Transverse colon (tissue), 4 donors: ENCODE results near the gene JAKMIP2. TPM values are rescaled to one million over a fixed set of nuclear protein-coding genes. Genes with fewer than 3 reads are reported as not detected.

Source experiments
- DNase-seq: peaks from one replicate; pipeline ENCODE4 v3.0.0-alpha.2; 2019
- H3K27ac ChIP-seq, 4 donors: fragments of 200-600 bp; sonication (generic); 2 replicates each; pipeline ENCODE4 v1.5.1; 2016 to 2018; ENCODE audit warnings: inconsistent platforms in 4 of 4
- H3K27me3 ChIP-seq: fragments of 200-600 bp; sonication (generic); 2 replicates; pipeline ENCODE4 v1.5.1; 2017; ENCODE audit warnings: inconsistent platforms
- H3K36me3 ChIP-seq, 4 donors: fragments of 200-600 bp; sonication (generic); 2 replicates each; pipeline ENCODE4 v1.5.1; 2017 to 2019; ENCODE audit warnings: inconsistent platforms in 4 of 4
- H3K4me1 ChIP-seq, 4 donors: fragments of 200-600 bp; sonication (generic); 2 replicates each; pipeline ENCODE4 v1.5.1; 2017 to 2020; ENCODE audit warnings: inconsistent platforms in 4 of 4
- H3K4me3 ChIP-seq, 4 donors: fragments of 200-600 bp; sonication (generic); 1 replicate in 1 of 4; 2 replicates in 3 of 4; pipeline versions ENCODE4 v1.5.1 to v1.6.1; 2017 to 2019; ENCODE audit warnings: inconsistent platforms in 4 of 4
- H3K9me3 ChIP-seq, 2 donors: fragments of 200-600 bp; sonication (generic); 2 replicates each; pipeline ENCODE4 v1.5.1; 2017 to 2019; ENCODE audit warnings: inconsistent platforms in 2 of 2
- CTCF ChIP-seq, 5 experiments: fragments of 200-600 bp in 3 of 5; fragments of 450-650 bp in 2 of 5; sonication (generic) in 3 of 5; IDR thresholded peaks; 1 replicate in 2 of 5; 2 replicates in 3 of 5; pipeline ENCODE4 v1.5.1; 2016 to 2017; ENCODE audit warnings: antibody characterized with exemption in 5 of 5, inconsistent platforms in 3 of 5, mild to moderate bottlenecking in 2 of 5, moderate library complexity in 1 of 5
- EP300 ChIP-seq: sonication (generic); formaldehyde crosslinking; IDR thresholded peaks from one replicate; pipeline ENCODE4 v1.6.1; 2017; ENCODE audit warnings: antibody characterized with exemption, low read depth
- POLR2A ChIP-seq: fragments of 450-650 bp; IDR thresholded peaks from one replicate; pipeline ENCODE4 v1.6.1; 2016; ENCODE audit warnings: antibody characterized with exemption, mild to moderate bottlenecking, moderate library complexity
- POLR2AphosphoS5 ChIP-seq, 3 donors: sonication (generic); formaldehyde crosslinking; IDR thresholded peaks; one replicate each; pipeline ENCODE4 v1.6.1; 2016; ENCODE audit warnings: antibody characterized with exemption in 3 of 3
- WGBS, 2 donors: methylation state at CpG; one replicate each; pipeline ENCODE4 v1.1.5; 2018; ENCODE audit warnings: low coverage in 1 of 2; 5-methylcytosine and 5-hydroxymethylcytosine counted together
- in situ Hi-C, 4 donors: fragments of 200-750 bp; cut with MboI; loops; one replicate each; pipeline versions ENCODE4 v1.15.0 to v1.15.1; 2017; ENCODE audit warnings: low sequenced_read_pairs in 3 of 4, low pct_ligation_motif_present in 1 of 4, low pct_unique_long_range_greater_than_20kb in 1 of 4
- intact Hi-C: fragments of 100-400 bp; cut with DNase I; formaldehyde crosslinking; loops from one replicate; pipeline ENCODE4 v1.15.1; 2023; ENCODE audit warnings: low total_unique reads
- total RNA-seq, 4 donors: library from RNA; depleted of rRNA; stranded (reverse); fragments of >200 nt; gene quantifications; one replicate each; pipeline ENCODE4 v1.1.0, GENCODE V29; 2016

The JAKMIP2 gene
- total RNA-seq, 4 donors from 2014 or later: 0.37 to 0.79 (median 0.40) TPM

GRCh38 chr5:147575598-147575997 is 206.9 kb downstream of the JAKMIP2 start:
- Histone ChIP-seq H3K4me1 (no peaks in the 10 kb centered on the region), H3K27ac (no peak overlapping the region), H3K4me3 (no peak overlapping the region), H3K9me3 (peaks cover 0 to 3% of the 10 kb centered on the region in 2 donors), H3K27me3 (no peaks in the 10 kb centered on the region), H3K36me3 (no peaks in the 10 kb centered on the region)
- WGBS, 2 donors: 89% methylated on average over 4 of the region's 4 CpGs
- TF ChIP-seq EP300 (no peak), POLR2A (no peak), CTCF (IDR thresholded peaks at IDR 0.05) (no peak), POLR2AphosphoS5 (IDR thresholded peaks at IDR 0.05) (no peak)
- in situ Hi-C loops: loop anchor here in 1 of 4 donors (10.0 kb wide), 1 partner anchor 351 kb away; no protein-coding TSS in a partner anchor
- DNase-seq: no peak
- intact Hi-C loops: loop anchor here (5.0 kb wide), 1 partner anchor 348 kb away; no protein-coding TSS in a partner anchor

DNA sequence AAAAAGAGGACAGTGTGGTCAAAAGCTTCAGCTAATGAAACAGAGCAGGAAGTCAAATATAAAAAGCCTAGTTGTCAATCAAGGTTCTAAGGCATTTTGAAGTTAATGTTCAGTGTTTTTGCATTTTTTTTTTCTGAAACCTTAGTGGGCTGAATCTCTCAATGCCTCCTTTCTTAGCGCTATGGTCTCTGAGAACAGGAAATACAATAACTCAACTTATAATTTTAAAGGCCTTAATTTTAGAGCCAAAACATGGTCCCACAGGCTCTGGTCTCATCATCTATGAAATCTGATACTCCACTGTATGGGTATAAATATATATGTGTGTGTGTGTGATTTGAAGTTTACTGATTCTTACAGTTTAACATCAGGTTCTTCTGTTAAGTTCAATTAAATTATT is 209.3 kb downstream of the JAKMIP2 start:
- H3K27ac ChIP-seq: no peak overlapping the region
- in situ Hi-C loops: loop anchor here in 3 of 4 donors (10.0 to 25.0 kb wide), 3 partner anchors 186 to 348 kb away; partner anchors contain the start of gene STK32A (in 1 of the 3)
- 83 to 100% methylated on average over 1 of the region's 1 CpG for WGBS, 2 donors

DNA sequence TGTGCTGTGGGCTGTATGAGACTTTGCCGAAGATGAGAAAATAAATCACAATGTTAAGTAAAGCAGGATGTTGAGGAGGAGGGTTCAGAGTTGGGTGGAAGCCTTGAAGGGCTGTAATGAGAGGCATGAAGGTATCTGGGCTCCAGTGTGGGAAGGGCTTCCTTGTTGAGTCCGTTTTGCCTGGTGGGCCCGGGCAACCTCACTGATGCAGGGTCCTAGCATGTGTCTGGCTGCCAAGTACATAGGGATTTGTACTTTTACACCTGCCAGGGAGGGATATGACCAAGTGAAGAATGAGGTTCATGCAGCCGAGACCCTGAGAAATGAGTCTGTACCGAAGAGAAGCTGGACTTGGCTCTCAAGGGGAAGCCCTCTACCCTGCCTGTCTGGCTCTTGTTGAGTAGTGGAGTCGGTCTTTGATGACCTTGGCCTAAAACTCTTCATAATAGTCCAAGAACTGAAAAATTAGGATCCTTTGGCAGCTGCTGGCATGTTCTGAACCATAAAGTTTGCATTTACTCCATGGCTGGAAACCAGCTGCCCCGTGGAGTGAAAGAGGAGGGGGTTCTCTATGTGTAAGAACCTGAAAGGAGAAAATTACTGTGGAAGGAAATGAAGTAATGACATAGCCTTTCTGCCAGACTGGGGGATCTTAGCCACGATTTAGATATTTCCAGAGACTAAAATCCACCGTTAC is 213.7 kb downstream of the JAKMIP2 start:
- Histone ChIP-seq H3K27me3 (no peaks in the 10 kb centered on the region), H3K9me3 (no peaks in the 10 kb centered on the region), H3K27ac (no peak overlapping the region), H3K36me3 (no peaks in the 10 kb centered on the region), H3K4me3 (no peak overlapping the region), H3K4me1 (no peaks in the 10 kb centered on the region)
- in situ Hi-C loops (loop anchor here in 3 of 4 donors (10.0 to 25.0 kb wide), 4 partner anchors 104 to 344 kb away; partner anchors contain the start of gene STK32A (in 1 of the 3)), intact Hi-C loops (no loop called here)
- no peak for DNase-seq
- 75 to 83% methylated on average over 6 to 9 of the region's 9 CpGs for WGBS, 2 donors
- TF ChIP-seq POLR2A (no peak), EP300 (no peak), CTCF (IDR thresholded peaks at IDR 0.05) (no peak), POLR2AphosphoS5 (IDR thresholded peaks at IDR 0.05) (no peak)

More for the DNA sequence above, 209.3 kb downstream of the JAKMIP2 start:
- intact Hi-C loops: no loop called here
- Histone ChIP-seq H3K4me3 (no peak overlapping the region), H3K36me3 (no peaks in the 10 kb centered on the region), H3K9me3 (no peaks in the 10 kb centered on the region), H3K4me1 (no peaks in the 10 kb centered on the region), H3K27me3 (no peaks in the 10 kb centered on the region)
- no peak for DNase-seq
- TF ChIP-seq EP300 (no peak), POLR2A (no peak), CTCF (IDR thresholded peaks at IDR 0.05) (no peak), POLR2AphosphoS5 (IDR thresholded peaks at IDR 0.05) (no peak)

- WGBS, 2 donors: 67 to 69% methylated on average over 9 of the region's 9 CpGs
- H3K27ac ChIP-seq: no peak overlapping the region
- H3K9me3 ChIP-seq: no peaks in the 10 kb centered on the region
- no peaks in the 10 kb centered on the region for H3K27me3 ChIP-seq
- intact Hi-C loops: no loop called here
- H3K4me1 ChIP-seq: no peaks in the 10 kb centered on the region
- no peak overlapping the region for H3K4me3 ChIP-seq
- DNase-seq: no peak
- no peaks in the 10 kb centered on the region for H3K36me3 ChIP-seq
- TF ChIP-seq POLR2A (no peak), POLR2AphosphoS5 (IDR thresholded peaks at IDR 0.05) (no peak), EP300 (no peak), CTCF (IDR thresholded peaks at IDR 0.05) (no peak)
- in situ Hi-C loops: loop anchor here in 3 of 4 donors (10.0 to 25.0 kb wide), 4 partner anchors 103 to 343 kb away; partner anchors contain the start of gene STK32A (in 1 of the 3)
These were observed 214.5 kb downstream of the JAKMIP2 start for GRCh38 chr5:147567917-147568598.
